BJ (cell line): Measurements from ENCODE around the gene IQCB1. TPM values are rescaled to one million over a fixed set of nuclear protein-coding genes. Genes with fewer than 3 reads are reported as not detected.
A peak's percentile ranks its signal among the peaks of the same experiment; 100 is the strongest.
"Not testable (repeated sequence)": the region's sequence is repeated elsewhere in the genome, so short reads cannot be mapped to it uniquely, and the experiment has no call there.

Experiments used
- CTCF ChIA-PET: fragments of 350-600 bp; formaldehyde crosslinking; extraction: SDS; loops from one replicate; lab custom pipeline; 2021; ENCODE audit warnings: antibody characterized with exemption, inconsistent platforms; lab: Yijun Ruan, JAX
- POLR2A ChIA-PET: fragments of 300-600 bp; sonication (Branson Sonifier 250); formaldehyde crosslinking; extraction: SDS; loops from one replicate; lab custom pipeline; 2021; ENCODE audit warnings: antibody characterized with exemption; lab: Charles Lee
- DNase-seq: peaks from one replicate; pipeline ENCODE4 v3.0.0-alpha.2; 2011; ENCODE audit warnings: low read depth
- H3K27me3 ChIP-seq: 2 replicates; pipeline ENCODE4 v1.6.0; 2011; ENCODE audit warnings: low read length; ENCODE audit not compliant: control insufficient read depth, insufficient read depth
- H3K36me3 ChIP-seq: 2 replicates; pipeline ENCODE4 v1.5.1; 2011; ENCODE audit warnings: low read length; ENCODE audit not compliant: control insufficient read depth, insufficient read depth
- H3K4me3 ChIP-seq: 2 replicates; pipeline ENCODE4 v1.5.1; 2011; ENCODE audit warnings: low read depth, mild to moderate bottlenecking, control low read depth, low read length
- CTCF ChIP-seq: IDR thresholded peaks from 2 replicates; pipeline ENCODE4 v1.5.1; 2011; ENCODE audit warnings: low read depth, mild to moderate bottlenecking, control low read depth, inconsistent platforms, low read length, moderate library complexity; ENCODE audit not compliant: insufficient read depth
- polyA plus RNA-seq: library from polyadenylated mRNA; depleted of rRNA; stranded (reverse); fragments of >200 nt; gene quantifications from 2 replicates; pipeline ENCODE4 v1.2.3, GENCODE V29; 2011

The IQCB1 gene
- polyA plus RNA-seq, 1 experiment = 6.1 TPM

GRCh38 chr3:121870717-121871116 lies 35.9 kb upstream of the IQCB1 start:
- POLR2A ChIA-PET = interaction anchor here (0.7 kb wide), 1 partner anchor 13 kb away, joined by 3 read pairs; no protein-coding TSS in a partner anchor
- CTCF ChIA-PET = no interaction called here
- Histone ChIP-seq H3K27me3 (no peaks in the 10 kb centered on the region), H3K4me3 (no peak overlapping the region), H3K36me3 (no peaks in the 10 kb centered on the region)
- TF ChIP-seq CTCF = no peak
- DNase-seq = no peak

- ChIA-PET CTCF (no interaction called here), POLR2A (no interaction called here)
- Histone ChIP-seq H3K4me3 (no peak overlapping the region), H3K27me3 (no peaks in the 10 kb centered on the region), H3K36me3 (no peaks in the 10 kb centered on the region)
- TF ChIP-seq CTCF = no peak
- no peak for DNase-seq
Measured at GRCh38 chr3:121869736-121870135, 34.9 kb upstream of the IQCB1 start.

- Histone ChIP-seq H3K4me3 (no peak overlapping the region), H3K36me3 (no peaks in the 10 kb centered on the region), H3K27me3 (no peaks in the 10 kb centered on the region)
- CTCF ChIA-PET = interaction anchor here (1.4 kb wide), 1 partner anchor 11 kb away, joined by 4 read pairs; no protein-coding TSS in a partner anchor
- DNase-seq = no peak
- POLR2A ChIA-PET = no interaction called here
- no peak for TF ChIP-seq CTCF
Measured at GRCh38 chr3:121863801-121864200, 28.9 kb upstream of the IQCB1 start.

- H3K27me3 ChIP-seq, POLR2A ChIA-PET: not testable (repeated sequence)
- CTCF ChIA-PET = interaction anchor here (1.0 to 1.4 kb wide), 2 partner anchors 10 to 74 kb away, joined by 3 to 4 read pairs; no protein-coding TSS in a partner anchor
Measured at GRCh38 chr3:121863247-121863646, 28.4 kb upstream of the IQCB1 start.

GRCh38 chr3:121857778-121858177 lies 22.9 kb upstream of the IQCB1 start:
- H3K27me3 ChIP-seq, CTCF ChIA-PET: not testable (repeated sequence)
- POLR2A ChIA-PET = interaction anchor here (0.7 kb wide), 1 partner anchor 37 kb away, joined by 4 read pairs; no protein-coding TSS in a partner anchor

More at GRCh38 chr3:121863247-121863646, 28.4 kb upstream of the IQCB1 start:
- not testable (repeated sequence) for DNase-seq, H3K4me3 ChIP-seq, H3K36me3 ChIP-seq

GRCh38 chr3:121855555-121855954 lies 20.7 kb upstream of the IQCB1 start:
- H3K27me3 ChIP-seq = no peaks in the 10 kb centered on the region
- no peak overlapping the region for H3K4me3 ChIP-seq
- no peak for DNase-seq
- ChIA-PET POLR2A (no interaction called here), CTCF (no interaction called here)
- H3K36me3 ChIP-seq = no peaks in the 10 kb centered on the region
- TF ChIP-seq CTCF = 0 out of 2 replicates have a peak, but pooled peaks have one; percentile 12

More at GRCh38 chr3:121857778-121858177, 22.9 kb upstream of the IQCB1 start:
- not testable (repeated sequence) for H3K4me3 ChIP-seq, H3K36me3 ChIP-seq, DNase-seq
